GM18517 (cell line): ENCODE results near the gene TPX2.
A peak's percentile ranks its signal among the peaks of the same experiment; 100 is the strongest.

Source experiments
- ATAC-seq: cut with Tn5 transposase; IDR thresholded peaks from one replicate; pipeline ENCODE4 v1.9.1; 2021; ENCODE audit warnings: mild to moderate bottlenecking, moderate library complexity; ENCODE audit not compliant: unreplicated experiment

The TPX2 gene

GRCh38 chr20:31738729-31739549 is at the start of gene TPX2:
Gene TPX2 (plus strand): TSS chr20:31739290. CDS start chr20:31757477, 18,187 bp downstream.
- ATAC-seq, result peak; percentile 87

GRCh38 chr20:31690124-31690666 is 48.9 kb upstream of the TPX2 start:
- ATAC-seq, result no peak

- peak; percentile 57 for ATAC-seq
Observed at GRCh38 chr20:31691646-31692275, 47.3 kb upstream of the TPX2 start.

GRCh38 chr20:31693402-31693801 is 45.7 kb upstream of the TPX2 start:
- ATAC-seq, result no peak

GRCh38 chr20:31693987-31694661 is 45.0 kb upstream of the TPX2 start:
- no peak for ATAC-seq

GRCh38 chr20:31694842-31695593 is 44.1 kb upstream of the TPX2 start:
- ATAC-seq, result no peak

GRCh38 chr20:31695849-31696804 is 43.0 kb upstream of the TPX2 start:
- no peak for ATAC-seq

GRCh38 chr20:31698243-31698802 is 40.8 kb upstream of the TPX2 start:
- no peak for ATAC-seq

- ATAC-seq, result peak; percentile 88
Observed at GRCh38 chr20:31698803-31699718, 40.0 kb upstream of the TPX2 start.

- no peak for ATAC-seq
Observed at GRCh38 chr20:31699801-31700728, 39.0 kb upstream of the TPX2 start.

- no peak for ATAC-seq
Observed at GRCh38 chr20:31700747-31701146, 38.3 kb upstream of the TPX2 start.

- no peak for ATAC-seq
Observed at GRCh38 chr20:31701591-31701990, 37.5 kb upstream of the TPX2 start.

GRCh38 chr20:31704225-31705119 is 34.6 kb upstream of the TPX2 start:
- no peak for ATAC-seq

- no peak for ATAC-seq
Observed at GRCh38 chr20:31705191-31705590, 33.9 kb upstream of the TPX2 start.

GRCh38 chr20:31705598-31706597 is 33.2 kb upstream of the TPX2 start:
- peak; percentile 88 for ATAC-seq
